H1 (cell line): Measurements from ENCODE around the gene LTB. TPM values are rescaled to one million over a fixed set of nuclear protein-coding genes. Genes with fewer than 3 reads are reported as not detected.
A peak's percentile ranks its signal among the peaks of the same experiment; 100 is the strongest.

ENCODE experiments used
- BACH1 ChIP-seq: IDR thresholded peaks from 2 replicates; pipeline ENCODE4 v1.6.1; 2012; ENCODE audit warnings: low read length, improper control_type of control experiment
- BCL11A ChIP-seq, 2 experiments: IDR thresholded peaks; one replicate each; pipeline ENCODE4 v1.6.1; 2011; ENCODE audit warnings: low read depth in 2 of 2, low read length in 2 of 2, mild to moderate bottlenecking in 2 of 2
- BRCA1 ChIP-seq: IDR thresholded peaks from 2 replicates; pipeline ENCODE4 v1.6.1; 2012; ENCODE audit warnings: low read depth, low read length, improper control_type of control experiment
- CBX5 ChIP-seq: fragments of 300-800, 300-1000 bp; sonication (generic); IDR thresholded peaks from 2 replicates; pipeline ENCODE4 v1.7.1; 2016; ENCODE audit warnings: antibody characterized with exemption, low read length, low read depth
- E2F6 ChIP-seq: IDR thresholded peaks from 2 replicates; pipeline ENCODE4 v1.6.1; 2012; ENCODE audit warnings: inconsistent platforms
- EP300 ChIP-seq, 2 experiments: IDR thresholded peaks; 1 replicate in 1 of 2; 2 replicates in 1 of 2; pipeline ENCODE4 v1.6.1; 2011 to 2012; ENCODE audit warnings: low read depth in 2 of 2, low read length in 2 of 2, mild to moderate bottlenecking in 2 of 2, borderline replicate concordance in 1 of 2, inconsistent platforms in 1 of 2, moderate library complexity in 1 of 2
- EZH2 ChIP-seq: fragments of 200-600 bp; sonication (generic); IDR thresholded peaks from 2 replicates; pipeline ENCODE4 v1.7.1; 2012; ENCODE audit warnings: low read depth, mild to moderate bottlenecking, moderate library complexity, low read length, inconsistent platforms; ENCODE audit not compliant: severe bottlenecking
- NANOG ChIP-seq: IDR thresholded peaks from 2 replicates; pipeline ENCODE4 v1.6.1; 2011; ENCODE audit warnings: low read length, low read depth, mild to moderate bottlenecking, inconsistent platforms; ENCODE audit not compliant: insufficient read depth, poor library complexity, severe bottlenecking
- NRF1 ChIP-seq: IDR thresholded peaks from 2 replicates; pipeline ENCODE4 v1.6.1; 2011; ENCODE audit warnings: mild to moderate bottlenecking, low read depth, low read length, improper control_type of control experiment
- PHF8 ChIP-seq: fragments of 200-600 bp; sonication (generic); conservative IDR thresholded peaks from 2 replicates; pipeline ENCODE4 v1.7.1; 2012; ENCODE audit warnings: low read depth, mild to moderate bottlenecking, inconsistent platforms, low read length, moderate library complexity
- POLR2A ChIP-seq, 2 experiments: IDR thresholded peaks; 1 replicate in 1 of 2; 2 replicates in 1 of 2; pipeline ENCODE4 v1.6.1; 2011; ENCODE audit warnings: low read depth in 2 of 2, low read length in 2 of 2, mild to moderate bottlenecking in 2 of 2; ENCODE audit errors: control extremely low read depth in 1 of 2
- RAD21 ChIP-seq, 2 experiments: IDR thresholded peaks in 1 of 2; conservative IDR thresholded peaks in 1 of 2; 2 replicates each; pipeline ENCODE4 v1.6.1; 2011; ENCODE audit warnings: low read depth in 2 of 2, low read length in 2 of 2, improper control_type of control experiment in 1 of 2, inconsistent platforms in 1 of 2, mild to moderate bottlenecking in 1 of 2, moderate library complexity in 1 of 2
- RBBP5 ChIP-seq: IDR thresholded peaks from 2 replicates; pipeline ENCODE4 v1.7.1; 2012; ENCODE audit warnings: low read depth, mild to moderate bottlenecking, inconsistent platforms, low read length, moderate library complexity, borderline replicate concordance
- RNF2 ChIP-seq: fragments of 200-900, 300-1000 bp; sonication (generic); IDR thresholded peaks from 2 replicates; pipeline ENCODE4 v1.7.1; 2016; ENCODE audit warnings: borderline replicate concordance, low read depth, mild to moderate bottlenecking, antibody characterized with exemption, low read length; ENCODE audit not compliant: poor library complexity, severe bottlenecking; ENCODE audit errors: missing control alignments
- SAP30 ChIP-seq: fragments of 300-600 bp; sonication (generic); IDR thresholded peaks from 2 replicates; pipeline ENCODE4 v1.7.1; 2012; ENCODE audit warnings: low read length, moderate library complexity, mild to moderate bottlenecking, inconsistent platforms; ENCODE audit not compliant: insufficient read depth, insufficient replicate concordance
- SIX5 ChIP-seq: IDR thresholded peaks from 2 replicates; pipeline ENCODE4 v1.6.1; 2011; ENCODE audit warnings: mild to moderate bottlenecking, low read depth, low read length
- SRF ChIP-seq: IDR thresholded peaks from 2 replicates; pipeline ENCODE4 v1.6.1; 2011; ENCODE audit warnings: mild to moderate bottlenecking, low read depth, low read length, moderate library complexity
- TAF7 ChIP-seq: optimal IDR thresholded peaks from 2 replicates; pipeline ENCODE3; 2011; ENCODE audit warnings: low read depth, mild to moderate bottlenecking, inconsistent platforms, low read length, moderate library complexity, borderline replicate concordance
- TCF12 ChIP-seq: IDR thresholded peaks from 2 replicates; pipeline ENCODE4 v1.6.1; 2011; ENCODE audit warnings: low read depth, mild to moderate bottlenecking, low read length
- polyA plus RNA-seq, 7 experiments: library from polyadenylated mRNA; depleted of rRNA in 3 of 7; stranded (reverse) in 5 of 7; unstranded in 2 of 7; fragments of >200 nt in 5 of 7; fragments of 200-250 nt in 2 of 7; gene quantifications; 1 replicate in 5 of 7; 2 replicates in 1 of 7; 4 replicates in 1 of 7; pipeline versions ENCODE4 v1.2.1 to v1.2.3, GENCODE V29; 2011 to 2013; ENCODE audit warnings: missing spikeins in 2 of 7, mixed read lengths in 2 of 7
- total RNA-seq: library from RNA; stranded (reverse); fragmentation: NEBNext Ultra II Directional; extraction: Animal tissue kit (Norgen Biotek cat#: 25700); gene quantifications from 2 replicates; pipeline ENCODE4 v1.2.1, GENCODE V29; 2021
- TF ChIP-seq, protein P1 (sequence below), 3 experiments: IDR thresholded peaks; 1 replicate in 2 of 3; 2 replicates in 1 of 3; pipeline versions ENCODE4 v1.5.1 to v1.6.1; 2011; ENCODE audit warnings: low read length in 3 of 3, mild to moderate bottlenecking in 3 of 3, inconsistent platforms in 2 of 3, low read depth in 1 of 3, moderate library complexity in 1 of 3; ENCODE audit not compliant: insufficient read depth in 1 of 3; ENCODE audit errors: control extremely low read depth in 1 of 3

The LTB gene
- total and polyA plus RNA-seq, 2 of the 8 experiments (the other 6 are each of a cell fraction or from before 2014, with no cell fraction given), result 0.43 to 0.47 TPM

GRCh38 chr6:31546339-31546957 is 35.8 kb downstream of the LTB start, which contains the start of gene ATP6V1G2 (continued):
- TF ChIP-seq SIX5 (no peak), TCF12 (0 out of 2 replicates have a peak, but pooled peaks have one; percentile 30), BACH1 (no peak), RNF2 (no peak), SAP30 (peak; percentile 70), EZH2 (no peak), RBBP5 (no peak), NRF1 (no peak), TAF7 (peak; percentile 54), BCL11A (IDR thresholded peaks at IDR 0.05; ENCODE audit: low read depth in 2 of 2, low read length in 2 of 2) (no peak), E2F6 (no peak), BRCA1 (0 out of 2 replicates have a peak, but pooled peaks have one; percentile 14), EP300 (IDR thresholded peaks at IDR 0.05; ENCODE audit: borderline replicate concordance in 1 of 2, low read depth in 2 of 2, low read length in 2 of 2) (peak in 1 of 2 experiments; percentile 79; a peak in 1 of 3 replicates), RAD21 (IDR thresholded peaks at IDR 0.05 in 1 of 2, conservative IDR thresholded peaks at IDR 0.05 in 1 of 2; ENCODE audit: low read depth in 2 of 2, low read length in 2 of 2) (peak; percentile 99 to 100), CBX5 (no peak), POLR2A (IDR thresholded peaks at IDR 0.05; ENCODE audit: control extremely low read depth in 1 of 2, low read depth in 2 of 2, low read length in 2 of 2) (0 out of 3 replicates have a peak, but pooled peaks of 1 of the 2 experiments have one; percentile 83), PHF8 (no peak), SRF (no peak), NANOG (peak; percentile 58)
- TF ChIP-seq, protein P1, sequence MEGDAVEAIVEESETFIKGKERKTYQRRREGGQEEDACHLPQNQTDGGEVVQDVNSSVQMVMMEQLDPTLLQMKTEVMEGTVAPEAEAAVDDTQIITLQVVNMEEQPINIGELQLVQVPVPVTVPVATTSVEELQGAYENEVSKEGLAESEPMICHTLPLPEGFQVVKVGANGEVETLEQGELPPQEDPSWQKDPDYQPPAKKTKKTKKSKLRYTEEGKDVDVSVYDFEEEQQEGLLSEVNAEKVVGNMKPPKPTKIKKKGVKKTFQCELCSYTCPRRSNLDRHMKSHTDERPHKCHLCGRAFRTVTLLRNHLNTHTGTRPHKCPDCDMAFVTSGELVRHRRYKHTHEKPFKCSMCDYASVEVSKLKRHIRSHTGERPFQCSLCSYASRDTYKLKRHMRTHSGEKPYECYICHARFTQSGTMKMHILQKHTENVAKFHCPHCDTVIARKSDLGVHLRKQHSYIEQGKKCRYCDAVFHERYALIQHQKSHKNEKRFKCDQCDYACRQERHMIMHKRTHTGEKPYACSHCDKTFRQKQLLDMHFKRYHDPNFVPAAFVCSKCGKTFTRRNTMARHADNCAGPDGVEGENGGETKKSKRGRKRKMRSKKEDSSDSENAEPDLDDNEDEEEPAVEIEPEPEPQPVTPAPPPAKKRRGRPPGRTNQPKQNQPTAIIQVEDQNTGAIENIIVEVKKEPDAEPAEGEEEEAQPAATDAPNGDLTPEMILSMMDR (IDR thresholded peaks at IDR 0.05; ENCODE audit: control extremely low read depth in 1 of 3, insufficient read depth in 1 of 3, low read depth in 1 of 3, low read length in 3 of 3), result peak; percentile 94 to 99 (median 97)
